ENCODE data around the gene ERGIC1. TPM values are rescaled to one million over a fixed set of nuclear protein-coding genes. Genes with fewer than 3 reads are reported as not detected.

The ERGIC1 gene
- total and polyA plus RNA-seq, 2 of the 13 experiments (the other 11 are each of a cell fraction or from before 2014, with no cell fraction given) = 78.5 to 184 TPM

GRCh38 chr5:172983542-172984243 is 149.6 kb downstream of the ERGIC1 start, which contains the start of gene ATP6V0E1 (continued):
- no peak for TF ChIP-seq PAF1 (CRISPR knock-in tag; IDR thresholded peaks at IDR 0.05)
- TF ChIP-seq PHF21A (CRISPR knock-in tag; IDR thresholded peaks at IDR 0.05) = 0 out of 2 replicates have a peak, but pooled peaks have one; percentile 43
- peak; percentile 82 to 94 for TF ChIP-seq POLR2A (IDR thresholded peaks at IDR 0.05; ENCODE audit: insufficient read depth in 1 of 2, low read depth in 2 of 2, low read length in 2 of 2)
- no peak for TF ChIP-seq ZNF629 (CRISPR knock-in tag; conservative IDR thresholded peaks at IDR 0.05)
- TF ChIP-seq ZNF235 (CRISPR knock-in tag; IDR thresholded peaks at IDR 0.05; ENCODE audit: borderline replicate concordance) = no peak
- no peak for TF ChIP-seq LBX2 (CRISPR knock-in tag; IDR thresholded peaks at IDR 0.05; ENCODE audit: borderline replicate concordance)
- no peak for TF ChIP-seq ZNF296 (CRISPR knock-in tag; conservative IDR thresholded peaks at IDR 0.05)
- TF ChIP-seq RFXANK (CRISPR knock-in tag; IDR thresholded peaks at IDR 0.05) = 0 out of 2 replicates have a peak, but pooled peaks have one; percentile 40
- peak; percentile 51; the same call in 1 of the 2 replicates for TF ChIP-seq ZNF556 (CRISPR knock-in tag; IDR thresholded peaks at IDR 0.05; ENCODE audit: borderline replicate concordance)
- peak; percentile 74; the same call in 1 of the 2 replicates for TF ChIP-seq KLF12 (CRISPR knock-in tag; IDR thresholded peaks at IDR 0.05; ENCODE audit: borderline replicate concordance)
- TF ChIP-seq GLI4 (CRISPR knock-in tag; IDR thresholded peaks at IDR 0.05; ENCODE audit: borderline replicate concordance) = 0 out of 2 replicates have a peak, but pooled peaks have one; percentile 46
- no peak for TF ChIP-seq ZNF225 (CRISPR knock-in tag; IDR thresholded peaks at IDR 0.05)
- TF ChIP-seq ZNF883 (CRISPR knock-in tag; IDR thresholded peaks at IDR 0.05; ENCODE audit: not compliant biosample characterization) = peak; percentile 30
- TF ChIP-seq NR1H2 (CRISPR knock-in tag; IDR thresholded peaks at IDR 0.05; ENCODE audit: borderline replicate concordance, low read depth) = no peak
- no peak for TF ChIP-seq GTF3A (CRISPR knock-in tag; conservative IDR thresholded peaks at IDR 0.05)
- no peak for TF ChIP-seq ZNF703 (CRISPR knock-in tag; IDR thresholded peaks at IDR 0.05; ENCODE audit: borderline replicate concordance)
- no peak for TF ChIP-seq ARID3A (IDR thresholded peaks at IDR 0.05; ENCODE audit: low read depth, low read length)
- TF ChIP-seq ZNF260 (CRISPR knock-in tag; IDR thresholded peaks at IDR 0.05; ENCODE audit: borderline replicate concordance, low read depth) = peak; percentile 68; the same call in 1 of the 2 replicates
- peak; percentile 66; the same call in 1 of the 2 replicates for TF ChIP-seq ISL2 (CRISPR knock-in tag; IDR thresholded peaks at IDR 0.05)
- TF ChIP-seq STAG1 (CRISPR knock-in tag; IDR thresholded peaks at IDR 0.05) = peak; percentile 21; the same call in 1 of the 2 replicates
- TF ChIP-seq DMTF1 (CRISPR knock-in tag; IDR thresholded peaks at IDR 0.05) = no peak
- 0 out of 2 replicates have a peak, but pooled peaks have one; percentile 38 for TF ChIP-seq HES4 (CRISPR knock-in tag; IDR thresholded peaks at IDR 0.05; ENCODE audit: borderline replicate concordance)
- TF ChIP-seq ZBTB7B (CRISPR knock-in tag; IDR thresholded peaks at IDR 0.05) = peak; percentile 78
- TF ChIP-seq ZNF549 (CRISPR knock-in tag; IDR thresholded peaks at IDR 0.05) = no peak
- peak; percentile 83 for TF ChIP-seq ZNF350 (CRISPR knock-in tag; IDR thresholded peaks at IDR 0.05; ENCODE audit: borderline replicate concordance, low read depth)
- no peak for TF ChIP-seq REXO4 (CRISPR knock-in tag; IDR thresholded peaks at IDR 0.05; ENCODE audit: borderline replicate concordance)
- TF ChIP-seq BRD4 (CRISPR knock-in tag; IDR thresholded peaks at IDR 0.05) = no peak
